Keratinocyte (primary cell): Measurements from ENCODE around the gene TMTC2. TPM values are rescaled to one million over a fixed set of nuclear protein-coding genes. Genes with fewer than 3 reads are reported as not detected.
"Not testable (repeated sequence)": the region's sequence is repeated elsewhere in the genome, so short reads cannot be mapped to it uniquely, and the experiment has no call there.

ENCODE experiments used
- DNase-seq: peaks from one replicate; pipeline ENCODE4 v3.0.0-alpha.2; 2011; ENCODE audit warnings: low read depth, missing footprints, low spot score
- FAIRE-seq: peaks from 2 replicates; lab custom pipeline; 2011; peaks lifted over from hg19 to GRCh38; lab: Jason Lieb, UNC
- H2AFZ ChIP-seq: 2 replicates; pipeline ENCODE4 v1.6.0; 2012; ENCODE audit warnings: low read length, control low read depth, inconsistent platforms; ENCODE audit not compliant: control insufficient read depth
- H3K27ac ChIP-seq: 2 replicates; pipeline ENCODE4 v1.5.1; 2011; ENCODE audit warnings: low read length; ENCODE audit not compliant: control insufficient read depth, insufficient read depth
- H3K27me3 ChIP-seq: 3 replicates; pipeline ENCODE4 v1.6.0; 2011; ENCODE audit warnings: low read length; ENCODE audit not compliant: control insufficient read depth, insufficient read depth; ENCODE audit errors: extremely low read depth
- H3K36me3 ChIP-seq, 2 experiments: 2 replicates in 1 of 2; 3 replicates in 1 of 2; pipeline ENCODE4 v1.5.1; 2011; ENCODE audit warnings: low read length in 2 of 2, mild to moderate bottlenecking in 1 of 2; ENCODE audit not compliant: control insufficient read depth in 2 of 2, insufficient read depth in 2 of 2; ENCODE audit errors: extremely low read depth in 1 of 2
- H3K4me1 ChIP-seq: 3 replicates; pipeline ENCODE4 v1.5.1; 2011; ENCODE audit warnings: low read length; ENCODE audit not compliant: control insufficient read depth, insufficient read depth; ENCODE audit errors: extremely low read depth
- H3K4me2 ChIP-seq: 3 replicates; pipeline ENCODE4 v1.6.0; 2011; ENCODE audit warnings: low read depth, low read length; ENCODE audit not compliant: control insufficient read depth, insufficient read depth; ENCODE audit errors: extremely low read depth
- H3K4me3 ChIP-seq, 3 experiments: fragments of 200-600 bp in 1 of 3; sonication (generic) in 1 of 3; 2 replicates in 2 of 3; 3 replicates in 1 of 3; pipeline ENCODE4 v1.5.1; 2011 to 2016; ENCODE audit warnings: low read length in 3 of 3, mild to moderate bottlenecking in 3 of 3, control low read depth in 2 of 3, inconsistent platforms in 1 of 3, low read depth in 1 of 3, mixed read lengths in 1 of 3, mixed run types in 1 of 3, moderate library complexity in 1 of 3; ENCODE audit not compliant: control insufficient read depth in 2 of 3, insufficient read depth in 2 of 3; ENCODE audit errors: extremely low read depth in 1 of 3
- H3K79me2 ChIP-seq: 2 replicates; pipeline ENCODE4 v1.6.0; 2012; ENCODE audit warnings: low read length; ENCODE audit not compliant: control insufficient read depth, insufficient read depth
- H3K9ac ChIP-seq: 3 replicates; pipeline ENCODE4 v1.6.0; 2011; ENCODE audit warnings: low read length; ENCODE audit not compliant: control insufficient read depth, insufficient read depth; ENCODE audit errors: extremely low read depth
- H3K9me1 ChIP-seq: 3 replicates; pipeline ENCODE4 v1.6.0; 2011; ENCODE audit warnings: low read length; ENCODE audit not compliant: control insufficient read depth, insufficient read depth; ENCODE audit errors: extremely low read depth
- H3K9me3 ChIP-seq: 2 replicates; pipeline ENCODE4 v1.5.1; 2012; ENCODE audit warnings: low read depth, low read length; ENCODE audit not compliant: control insufficient read depth
- H4K20me1 ChIP-seq: 3 replicates; pipeline ENCODE4 v1.6.0; 2011; ENCODE audit warnings: low read length; ENCODE audit not compliant: control insufficient read depth, insufficient read depth; ENCODE audit errors: extremely low read depth
- CTCF ChIP-seq, 3 experiments: IDR thresholded peaks in 1 of 3; conservative IDR thresholded peaks in 1 of 3; optimal IDR thresholded peaks in 1 of 3; 2 replicates in 2 of 3; 3 replicates in 1 of 3; pipeline versions ENCODE3 to v1.5.1; 2011; ENCODE audit warnings: low read length in 3 of 3, mild to moderate bottlenecking in 3 of 3, moderate library complexity in 2 of 3, control low read depth in 1 of 3, inconsistent platforms in 1 of 3; ENCODE audit not compliant: insufficient read depth in 2 of 3; ENCODE audit errors: extremely low read depth in 1 of 3
- EZH2 ChIP-seq: IDR thresholded peaks from one replicate; pipeline ENCODE4 v1.6.1; 2012; ENCODE audit warnings: inconsistent platforms, mild to moderate bottlenecking, low read length, moderate library complexity
- dilution Hi-C: fragments of 300-500 bp; cut with MboI; formaldehyde crosslinking; loops from one replicate; pipeline ENCODE4 v1.7.0; 2020; ENCODE audit warnings: low sequenced_read_pairs; ENCODE audit not compliant: extremely low pct_ligation_motif_present
- polyA plus RNA-seq, 5 experiments: library from polyadenylated mRNA; depleted of rRNA in 3 of 5; stranded (reverse) in 3 of 5; stranded (forward) in 1 of 5; unstranded in 1 of 5; fragments of >200 nt; gene quantifications; 1 replicate in 1 of 5; 2 replicates in 3 of 5; 3 replicates in 1 of 5; pipeline versions ENCODE4 v1.2.1 to v1.2.3, GENCODE V29; 2011 to 2012; ENCODE audit warnings: missing spikeins in 2 of 5, low read depth in 1 of 5, low replicate concordance in 1 of 5

The TMTC2 gene
- polyA plus RNA-seq, 1 donor (not counting 4 experiments of a cell fraction or from before 2014, with no cell fraction given), result 3.8 TPM

DNA sequence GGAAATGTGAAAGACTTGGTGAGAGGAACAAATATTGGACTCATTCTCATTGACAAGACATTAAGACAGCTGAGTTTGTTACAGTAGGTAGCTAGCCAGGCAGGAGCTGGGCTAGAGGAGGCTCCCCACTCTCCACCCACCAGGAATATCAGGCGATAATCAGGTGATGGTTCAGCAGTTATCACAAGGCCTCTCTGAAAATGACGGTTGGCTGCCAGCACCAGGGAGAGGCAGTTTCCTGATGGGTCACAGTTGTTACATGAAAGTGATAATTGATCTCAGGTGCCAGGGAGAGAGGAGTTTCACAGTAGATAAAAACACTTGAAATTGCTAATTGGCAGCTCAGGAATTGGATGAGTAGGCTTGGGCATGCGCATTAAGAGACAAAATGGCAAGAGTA lies 116.5 kb downstream of the TMTC2 start:
- no peak overlapping the region for H3K9ac ChIP-seq
- H3K4me1 ChIP-seq, result peaks cover 18% of the 10 kb centered on the region
- no peak overlapping the region for H3K27ac ChIP-seq
- H3K4me3 ChIP-seq, result no peak overlapping the region
- no peaks in the 10 kb centered on the region for H3K9me1 ChIP-seq
- no peaks in the 10 kb centered on the region for H3K27me3 ChIP-seq
- no peaks in the 10 kb centered on the region for H4K20me1 ChIP-seq
- TF ChIP-seq CTCF (optimal IDR thresholded peaks at IDR 0.05 in 1 of 3, IDR thresholded peaks at IDR 0.05 in 1 of 3, conservative IDR thresholded peaks at IDR 0.05 in 1 of 3; ENCODE audit: extremely low read depth in 1 of 3, insufficient read depth in 2 of 3, low read length in 3 of 3) (no peak), EZH2 (no peak)
- peak overlapping the region; percentile 3 for H2AFZ ChIP-seq
- dilution Hi-C loops, result no loop called here
- no peaks in the 10 kb centered on the region for H3K79me2 ChIP-seq
- no peaks in the 10 kb centered on the region for H3K9me3 ChIP-seq
- FAIRE-seq, result no peak
- no peaks in the 10 kb centered on the region for H3K36me3 ChIP-seq
- no peak for DNase-seq
- no peak overlapping the region for H3K4me2 ChIP-seq

GRCh38 chr12:82804601-82805000 lies 117.9 kb downstream of the TMTC2 start:
- Histone ChIP-seq H3K27me3 (no peaks in the 10 kb centered on the region), H3K9me1 (no peaks in the 10 kb centered on the region), H3K4me1 (peaks cover 18% of the 10 kb centered on the region), H2AFZ (peak overlapping the region; percentile 58), H3K9me3 (no peaks in the 10 kb centered on the region), H3K4me3 (no peak overlapping the region), H3K4me2 (no peak overlapping the region), H3K27ac (peak overlapping the region; percentile 40), H4K20me1 (no peaks in the 10 kb centered on the region), H3K36me3 (no peaks in the 10 kb centered on the region), H3K79me2 (no peaks in the 10 kb centered on the region), H3K9ac (no peak overlapping the region)
- FAIRE-seq (no peak), DNase-seq (no peak)
- dilution Hi-C loops, result no loop called here
- TF ChIP-seq EZH2, result no peak
- no peak for TF ChIP-seq CTCF (optimal IDR thresholded peaks at IDR 0.05 in 1 of 3, IDR thresholded peaks at IDR 0.05 in 1 of 3, conservative IDR thresholded peaks at IDR 0.05 in 1 of 3; ENCODE audit: extremely low read depth in 1 of 3, insufficient read depth in 2 of 3, low read length in 3 of 3)

- Histone ChIP-seq H3K27ac (peak overlapping the region; percentile 63), H3K9ac (peak overlapping the region; percentile 41), H3K4me2 (peak overlapping the region; percentile 54), H2AFZ (peak overlapping the region; percentile 58), H3K4me1 (peaks cover 18% of the 10 kb centered on the region)
- H3K4me3 ChIP-seq, H4K20me1 ChIP-seq, H3K36me3 ChIP-seq, H3K9me3 ChIP-seq, H3K79me2 ChIP-seq, H3K9me1 ChIP-seq, dilution Hi-C loops, H3K27me3 ChIP-seq: not testable (repeated sequence)
- DNase-seq (peak; percentile 15), FAIRE-seq (peak; percentile 80)
These were observed 118.3 kb downstream of the TMTC2 start for GRCh38 chr12:82805004-82805403.
